NCI-H748 (cell line): ENCODE measurements around the gene FKBP5.
A peak's percentile ranks its signal among the peaks of the same experiment; 100 is the strongest.
"Not testable (repeated sequence)": the region's sequence is repeated elsewhere in the genome, so short reads cannot be mapped to it uniquely, and the experiment has no call there.

Experiments
- DNase-seq: peaks from one replicate; lab custom pipeline; 2025; ENCODE audit not compliant: unreplicated experiment; lab: John Stamatoyannopoulos, UW

The FKBP5 gene

GRCh38 chr6:35589904-35590303 lies 98.8 kb downstream of the FKBP5 start:
- DNase-seq = no peak

DNA sequence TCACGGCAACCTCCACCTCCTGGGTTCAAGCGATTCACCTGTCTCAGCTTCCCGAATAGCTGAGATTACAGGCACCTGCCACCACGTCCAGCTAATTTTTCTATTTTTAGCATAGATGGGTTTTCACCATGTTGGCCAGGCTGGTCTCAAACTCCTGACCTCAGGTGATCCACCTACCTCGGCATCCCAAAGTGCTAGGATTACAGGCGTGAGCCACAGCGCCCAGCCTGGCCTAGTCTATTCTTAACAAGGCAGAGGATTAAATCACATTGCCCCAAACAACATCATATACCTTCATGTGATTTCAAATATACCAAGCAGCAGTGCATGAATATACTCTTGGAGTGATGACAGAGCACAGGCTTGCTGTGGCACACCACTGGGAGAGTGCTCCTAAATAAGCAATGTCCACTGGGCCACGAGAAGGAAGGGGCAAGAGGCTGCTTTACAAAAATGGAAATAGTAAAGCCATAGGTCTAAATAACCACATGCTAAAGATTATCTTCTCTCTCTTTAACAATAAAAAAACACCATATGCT lies 99.4 kb downstream of the FKBP5 start:
- DNase-seq = no peak

GRCh38 chr6:35587167-35587566 lies 101.5 kb downstream of the FKBP5 start:
- no peak for DNase-seq

DNA sequence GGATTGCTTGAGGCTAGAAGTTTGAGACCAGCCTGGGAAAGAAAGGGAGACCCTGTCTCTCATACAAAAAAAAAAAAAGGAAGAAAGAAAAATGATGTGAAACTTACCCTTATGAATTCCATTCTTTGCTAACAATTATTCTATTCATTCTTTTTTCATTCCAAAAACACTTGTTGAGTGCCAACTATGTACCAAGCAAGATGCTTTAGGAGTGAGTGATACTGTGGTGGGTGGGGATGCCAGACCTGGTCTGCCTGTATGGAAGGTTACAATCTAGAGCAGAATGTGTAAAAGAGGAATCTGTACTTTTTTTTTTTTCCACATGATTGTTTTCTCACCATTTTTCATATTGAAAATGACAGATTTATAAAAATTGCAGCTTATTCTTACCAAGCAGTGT lies 102.2 kb downstream of the FKBP5 start:
- DNase-seq = no peak

GRCh38 chr6:35585658-35586057 lies 103.1 kb downstream of the FKBP5 start:
- DNase-seq = no peak

- peak; percentile 79 for DNase-seq
These were observed 104.6 kb downstream of the FKBP5 start for GRCh38 chr6:35583893-35584688.

GRCh38 chr6:35582315-35582714 lies 106.4 kb downstream of the FKBP5 start:
- DNase-seq = no peak

DNA sequence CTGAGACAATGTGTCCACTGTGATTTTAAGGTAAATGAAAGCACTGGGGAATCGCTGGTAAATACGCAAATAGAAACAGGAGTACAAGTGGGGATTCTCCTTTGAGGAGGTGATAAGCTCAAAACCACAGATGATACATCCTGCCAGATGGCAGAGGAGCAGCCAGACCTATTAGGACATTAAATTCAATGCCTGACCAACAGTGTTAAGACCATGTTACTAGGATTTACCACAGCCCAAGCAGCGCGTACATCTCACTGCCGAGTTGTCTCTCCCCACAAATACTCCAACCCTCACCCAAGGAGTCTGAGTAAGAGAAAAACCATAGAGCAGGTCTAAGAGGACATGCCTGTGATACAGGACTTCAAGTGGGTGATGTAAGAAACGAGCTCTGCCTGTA lies 107.1 kb downstream of the FKBP5 start:
- DNase-seq = no peak

DNA sequence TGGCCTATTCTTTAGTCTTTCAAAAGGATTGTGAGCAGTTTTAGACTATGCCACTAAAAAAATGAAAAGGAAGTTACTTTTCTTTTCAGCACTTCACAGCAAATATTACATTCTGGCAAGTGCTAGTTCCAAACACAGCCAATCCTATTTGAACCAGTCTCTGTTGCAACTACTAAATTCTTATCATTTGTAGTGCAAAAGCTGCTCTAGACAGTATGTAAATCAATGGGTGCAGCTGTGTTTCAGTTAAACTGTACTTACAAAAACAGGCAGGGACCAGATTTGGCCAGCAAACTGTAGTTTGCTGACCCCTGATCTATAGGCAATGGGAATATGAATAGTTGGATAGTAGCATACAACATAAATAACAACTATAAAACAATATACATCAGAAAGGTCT lies 107.9 kb downstream of the FKBP5 start:
- DNase-seq = no peak

GRCh38 chr6:35576682-35577081 lies 112.0 kb downstream of the FKBP5 start:
- DNase-seq = no peak

- no peak for DNase-seq
These were observed 115.1 kb downstream of the FKBP5 start for GRCh38 chr6:35573495-35574110.

DNA sequence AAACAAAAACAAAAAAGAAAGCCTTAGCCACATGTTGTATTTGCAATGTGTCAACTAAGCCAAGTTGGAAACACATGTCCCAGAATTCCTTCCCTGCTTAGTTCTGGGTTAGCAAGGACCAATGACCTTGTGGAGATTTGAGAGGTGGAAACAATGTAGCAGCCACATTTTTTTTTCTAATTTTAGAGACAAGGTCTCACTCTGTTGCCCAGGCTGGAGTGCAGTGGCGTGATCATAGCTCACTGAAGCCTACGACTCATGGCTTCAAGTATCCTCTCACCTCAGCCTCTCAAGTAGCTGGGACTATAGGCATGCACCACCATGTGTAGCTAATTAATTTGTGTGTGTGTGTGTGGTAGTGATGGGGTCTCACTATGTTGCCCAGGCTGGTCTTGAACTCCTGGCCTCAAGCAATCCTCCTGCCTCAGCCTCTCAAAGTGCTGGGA lies 117.8 kb downstream of the FKBP5 start:
- not testable (repeated sequence) for DNase-seq

DNA sequence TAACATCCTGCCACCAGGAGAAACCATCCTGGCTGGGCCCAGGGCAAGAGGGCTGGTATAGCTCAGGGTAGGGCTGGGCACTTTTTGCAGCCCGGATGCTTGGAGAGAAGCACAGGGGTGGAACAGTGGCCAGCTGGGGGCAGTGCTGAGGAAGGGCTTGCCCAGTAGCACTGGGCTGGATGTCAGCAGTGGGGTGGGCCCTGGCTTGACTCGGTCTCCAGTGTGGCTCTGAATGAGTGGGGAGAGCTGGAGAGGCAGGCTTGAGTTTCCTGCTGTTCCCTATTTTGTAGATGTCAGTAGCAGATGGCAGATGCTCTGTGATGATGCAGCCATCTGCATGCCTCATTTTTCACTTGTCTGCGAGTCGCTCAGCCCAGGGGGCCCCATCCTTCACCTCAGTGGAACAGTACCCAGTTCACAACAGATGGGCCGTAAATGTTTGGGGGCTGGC lies 119.7 kb downstream of the FKBP5 start:
- no peak for DNase-seq

DNA sequence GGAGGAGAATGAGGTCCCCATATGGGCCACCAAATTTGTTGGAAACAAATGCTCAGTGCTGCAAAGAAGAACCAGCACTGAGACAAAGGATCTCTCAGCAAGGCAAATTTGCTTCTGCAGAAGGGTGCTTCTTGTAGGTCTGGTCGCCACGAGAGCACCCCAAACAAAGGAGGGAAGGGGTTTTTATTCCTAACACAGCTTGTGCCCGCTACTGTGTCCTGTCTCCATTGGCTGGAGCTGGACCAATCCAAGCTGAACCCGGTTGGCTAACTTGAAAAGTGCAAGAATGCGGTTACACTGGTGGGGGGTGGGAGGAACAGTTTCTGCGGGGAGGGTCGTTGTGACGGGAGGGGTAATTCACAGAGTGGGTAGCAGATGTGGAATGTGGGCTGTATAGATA lies 121.9 kb downstream of the FKBP5 start:
- DNase-seq = no peak

DNA sequence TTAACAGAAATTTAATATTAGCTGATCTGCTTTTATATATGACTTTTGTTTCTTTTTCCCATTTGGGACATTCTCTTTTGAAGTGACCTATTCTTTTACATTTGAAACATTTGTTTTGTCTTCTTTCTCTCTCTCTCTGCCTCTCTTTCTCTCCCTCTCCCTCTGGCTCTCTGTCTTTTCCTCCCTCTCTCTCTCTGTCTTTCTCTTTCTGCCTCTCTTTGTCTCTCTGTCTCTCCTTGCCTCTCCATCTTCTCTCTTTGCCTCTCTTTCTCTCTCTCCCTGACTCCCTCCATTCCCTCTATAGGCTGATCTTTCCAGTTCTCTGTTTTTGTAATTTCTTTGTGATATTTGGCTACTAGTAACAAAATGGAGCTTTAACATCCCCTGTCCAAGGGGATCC lies 124.0 kb downstream of the FKBP5 start:
- DNase-seq = no peak

GRCh38 chr6:35562060-35562459 lies 126.7 kb downstream of the FKBP5 start:
- DNase-seq = no peak

DNA sequence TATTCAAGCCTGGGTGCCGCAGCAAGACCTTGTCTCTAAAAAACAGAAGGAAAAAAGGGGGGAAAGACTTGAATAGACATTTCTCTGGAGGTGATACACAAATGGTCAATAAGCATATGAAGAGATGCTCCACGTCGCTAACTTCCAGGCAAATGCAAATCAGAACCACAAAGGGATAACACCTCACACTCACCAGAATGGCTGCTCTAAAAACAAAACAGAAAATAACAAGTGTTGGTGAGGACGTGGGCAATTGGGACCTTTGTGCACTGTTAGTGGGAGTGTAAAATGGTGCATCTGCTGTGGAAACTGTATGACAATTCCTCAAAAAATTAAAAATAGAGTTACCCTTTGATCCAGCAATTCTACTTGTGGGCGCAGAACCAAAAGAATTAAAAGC lies 127.6 kb downstream of the FKBP5 start:
- no peak for DNase-seq

- no peak for DNase-seq
These were observed 130.1 kb downstream of the FKBP5 start for GRCh38 chr6:35558571-35558970.

GRCh38 chr6:35557239-35557638 lies 131.5 kb downstream of the FKBP5 start:
- DNase-seq = no peak

DNA sequence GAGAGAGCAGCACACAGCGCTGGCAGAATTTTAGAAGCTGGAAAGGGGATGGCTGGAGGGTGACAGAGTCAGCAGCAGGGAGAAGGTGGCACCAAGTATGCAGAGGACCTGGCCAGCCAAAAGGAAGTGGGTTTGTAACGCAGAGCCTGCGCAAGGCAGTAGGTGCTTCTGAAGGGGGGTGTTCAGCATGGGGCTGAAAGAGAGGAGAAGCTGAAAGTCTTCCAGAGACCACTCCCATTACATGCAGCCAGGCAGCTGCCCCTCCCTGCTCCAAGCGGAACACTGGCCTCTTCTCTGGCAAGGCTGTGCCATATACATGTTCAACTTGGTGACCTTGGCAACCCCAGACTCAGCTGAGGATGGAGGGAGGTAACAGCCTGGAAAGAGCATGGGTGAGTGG lies 133.9 kb downstream of the FKBP5 start:
- no peak for DNase-seq

DNA sequence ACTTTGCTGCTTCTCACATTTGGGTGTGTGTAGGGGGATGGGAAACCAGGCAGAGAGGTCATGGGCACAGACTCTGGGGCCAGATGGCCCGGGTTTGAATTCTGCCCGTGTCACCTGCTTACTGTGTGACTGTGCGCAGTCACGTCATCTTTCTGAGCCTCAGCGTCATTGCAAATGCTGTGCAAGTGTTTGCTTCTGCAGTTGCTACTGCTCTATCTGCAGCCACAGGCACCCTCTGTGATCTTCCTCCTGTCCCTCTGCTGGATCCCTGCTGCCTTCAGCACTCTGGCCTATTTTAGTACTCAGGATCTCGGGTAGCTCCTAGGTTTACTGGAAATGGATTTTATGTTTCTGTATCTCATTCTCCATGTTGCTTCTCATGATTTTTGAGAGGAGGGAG lies 135.4 kb downstream of the FKBP5 start:
- DNase-seq = no peak

- DNase-seq = peak; percentile 14
These were observed 136.3 kb downstream of the FKBP5 start for GRCh38 chr6:35552285-35552917.
